ENCODE measurements around the gene BBS12.

GRCh38 chr4:122762520-122762919 lies 30.0 kb downstream of the BBS12 start:
- no peak for TF ChIP-seq CTCF (conservative IDR thresholded peaks at IDR 0.05; ENCODE audit: low read length)
- no peak for TF ChIP-seq EZH2phosphoT487 (IDR thresholded peaks at IDR 0.05; ENCODE audit: borderline replicate concordance, low read depth, low read length)

Data from OCI-LY7 (cell line).